GM23248 (cell line): ENCODE results near the gene DPT.

Source experiments
- EZH2 ChIP-seq: fragments of 200-600 bp; sonication (generic); IDR thresholded peaks from 2 replicates; pipeline ENCODE4 v1.6.1; 2018; ENCODE audit warnings: antibody characterized with exemption, mild to moderate bottlenecking; ENCODE audit not compliant: insufficient read depth, poor library complexity, severe bottlenecking
- EZH2phosphoT487 ChIP-seq: fragments of 200-600 bp; sonication (generic); IDR thresholded peaks from 2 replicates; pipeline ENCODE4 v1.6.1; 2018; ENCODE audit warnings: antibody characterized with exemption, moderate library complexity, mild to moderate bottlenecking, low read depth; ENCODE audit not compliant: insufficient read depth

DNA sequence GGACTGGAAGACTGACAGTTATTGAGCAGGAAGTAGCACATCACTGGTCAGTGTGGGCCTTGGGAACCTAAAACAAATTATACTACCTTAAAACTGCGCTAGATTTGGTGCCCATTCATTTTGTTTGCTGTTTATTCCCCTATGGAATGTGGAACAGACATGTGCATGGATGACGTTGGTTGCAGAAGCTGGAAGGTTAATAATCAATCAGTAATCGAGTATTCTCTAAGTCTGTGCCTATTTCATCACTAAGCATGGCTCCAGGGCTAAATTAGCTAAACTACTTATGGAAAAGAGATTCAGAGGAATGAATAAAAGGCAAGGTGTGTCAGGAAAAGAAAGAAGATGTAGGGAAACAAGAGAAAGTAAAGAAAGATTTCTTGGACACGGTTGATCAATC, 33.5 kb upstream of the DPT start:
- TF ChIP-seq EZH2phosphoT487 (no peak), EZH2 (no peak)
